ENCODE data around the gene ACAD10. TPM values are rescaled to one million over a fixed set of nuclear protein-coding genes. Genes with fewer than 3 reads are reported as not detected.
"Not testable (repeated sequence)": the region's sequence is repeated elsewhere in the genome, so short reads cannot be mapped to it uniquely, and the experiment has no call there.

The ACAD10 gene
- total RNA-seq, 1 donor from 2014 or later: 45.1 TPM

- no peak overlapping the region for H3K27ac Mint-ChIP-seq
These were observed 46.9 kb downstream of the ACAD10 start for GRCh38 chr12:111732786-111733185.

GRCh38 chr12:111733340-111733915 lies 47.6 kb downstream of the ACAD10 start:
- H3K27me3 Mint-ChIP-seq: no peaks in the 10 kb centered on the region
- peaks cover 60% of the 10 kb centered on the region for H3K36me3 Mint-ChIP-seq (ENCODE audit: low read depth)
- H3K27ac Mint-ChIP-seq: no peak overlapping the region
- TF ChIP-seq, protein P1, sequence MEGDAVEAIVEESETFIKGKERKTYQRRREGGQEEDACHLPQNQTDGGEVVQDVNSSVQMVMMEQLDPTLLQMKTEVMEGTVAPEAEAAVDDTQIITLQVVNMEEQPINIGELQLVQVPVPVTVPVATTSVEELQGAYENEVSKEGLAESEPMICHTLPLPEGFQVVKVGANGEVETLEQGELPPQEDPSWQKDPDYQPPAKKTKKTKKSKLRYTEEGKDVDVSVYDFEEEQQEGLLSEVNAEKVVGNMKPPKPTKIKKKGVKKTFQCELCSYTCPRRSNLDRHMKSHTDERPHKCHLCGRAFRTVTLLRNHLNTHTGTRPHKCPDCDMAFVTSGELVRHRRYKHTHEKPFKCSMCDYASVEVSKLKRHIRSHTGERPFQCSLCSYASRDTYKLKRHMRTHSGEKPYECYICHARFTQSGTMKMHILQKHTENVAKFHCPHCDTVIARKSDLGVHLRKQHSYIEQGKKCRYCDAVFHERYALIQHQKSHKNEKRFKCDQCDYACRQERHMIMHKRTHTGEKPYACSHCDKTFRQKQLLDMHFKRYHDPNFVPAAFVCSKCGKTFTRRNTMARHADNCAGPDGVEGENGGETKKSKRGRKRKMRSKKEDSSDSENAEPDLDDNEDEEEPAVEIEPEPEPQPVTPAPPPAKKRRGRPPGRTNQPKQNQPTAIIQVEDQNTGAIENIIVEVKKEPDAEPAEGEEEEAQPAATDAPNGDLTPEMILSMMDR (IDR thresholded peaks at IDR 0.05): no peak
- no peak overlapping the region for H3K4me3 Mint-ChIP-seq
- H3K9me3 Mint-ChIP-seq: no peaks in the 10 kb centered on the region
- intact Hi-C loops (cut with micrococcal nuclease): no loop called here
- CTCF ChIA-PET: no interaction called here
- DNase-seq (no peak), ATAC-seq (ENCODE audit: low read depth) (no peak)
- H3K4me1 Mint-ChIP-seq: peaks cover 11% of the 10 kb centered on the region
- POLR2A ChIA-PET: no interaction called here

More at GRCh38 chr12:111732786-111733185, 46.9 kb downstream of the ACAD10 start:
- ATAC-seq (ENCODE audit: low read depth) (no peak), DNase-seq (no peak)
- Mint-ChIP-seq H3K4me3 (no peak overlapping the region), H3K9me3 (no peaks in the 10 kb centered on the region), H3K36me3 (ENCODE audit: low read depth) (peaks cover 61% of the 10 kb centered on the region), H3K27me3 (no peaks in the 10 kb centered on the region), H3K4me1 (peaks cover 11% of the 10 kb centered on the region)
- CTCF ChIA-PET: no interaction called here
- intact Hi-C loops (cut with micrococcal nuclease): no loop called here
- POLR2A ChIA-PET: no interaction called here
- TF ChIP-seq, protein P1 (IDR thresholded peaks at IDR 0.05): no peak

DNA sequence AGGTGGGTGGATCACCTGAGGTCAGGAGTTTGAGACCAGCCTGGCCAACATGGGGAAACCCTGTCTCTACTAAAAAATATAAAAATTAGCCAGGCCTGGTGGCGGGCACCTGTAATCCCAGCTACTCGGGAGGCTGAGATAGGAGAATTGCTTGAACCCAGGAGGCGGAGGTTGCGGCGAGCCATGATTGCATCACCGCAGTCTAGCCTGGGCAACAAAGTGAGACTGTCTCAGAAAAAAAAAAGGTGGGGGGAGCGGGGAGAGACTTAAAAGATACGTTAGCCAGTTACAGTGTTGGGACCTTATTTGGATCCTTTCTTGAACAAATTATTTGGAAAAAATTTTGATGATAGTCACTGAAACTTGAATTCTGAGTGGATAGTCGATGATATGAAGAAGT lies 53.7 kb downstream of the ACAD10 start:
- H3K27me3 Mint-ChIP-seq; H3K9me3 Mint-ChIP-seq; ATAC-seq (ENCODE audit: low read depth); POLR2A ChIA-PET; H3K4me1 Mint-ChIP-seq; DNase-seq; intact Hi-C loops (cut with micrococcal nuclease); CTCF ChIA-PET; H3K27ac Mint-ChIP-seq; H3K4me3 Mint-ChIP-seq: not testable (repeated sequence)
- H3K36me3 Mint-ChIP-seq (ENCODE audit: low read depth): peaks cover 36% of the 10 kb centered on the region

- CTCF ChIA-PET: interaction anchor here (1.0 kb wide), 1 partner anchor 12 kb away, joined by 3 read pairs; no protein-coding TSS in a partner anchor
These were observed 55.5 kb downstream of the ACAD10 start for GRCh38 chr12:111741235-111741812.

GRCh38 chr12:111745211-111745610 lies 59.4 kb downstream of the ACAD10 start:
- Mint-ChIP-seq H3K4me1 (no peaks in the 10 kb centered on the region), H3K27me3 (no peaks in the 10 kb centered on the region), H3K9me3 (no peaks in the 10 kb centered on the region), H3K36me3 (ENCODE audit: low read depth) (peaks cover 47% of the 10 kb centered on the region), H3K4me3 (no peak overlapping the region), H3K27ac (no peak overlapping the region)
- TF ChIP-seq, protein P1 (IDR thresholded peaks at IDR 0.05): no peak
- no peak for DNase-seq
- CTCF ChIA-PET: interaction anchor here (1.2 to 1.5 kb wide), 2 partner anchors 67 to 68 kb away, joined by 3 to 4 read pairs; no protein-coding TSS in a partner anchor
- no peak for ATAC-seq (ENCODE audit: low read depth)
- intact Hi-C loops (cut with micrococcal nuclease): no loop called here
- POLR2A ChIA-PET: interaction anchor here (1.3 kb wide), 1 partner anchor 19 kb away, joined by 3 read pairs; no protein-coding TSS in a partner anchor

More at GRCh38 chr12:111741235-111741812, 55.5 kb downstream of the ACAD10 start:
- Mint-ChIP-seq H3K36me3 (ENCODE audit: low read depth) (peaks cover 46% of the 10 kb centered on the region), H3K27me3 (no peaks in the 10 kb centered on the region), H3K9me3 (no peaks in the 10 kb centered on the region), H3K27ac (no peak overlapping the region), H3K4me1 (no peaks in the 10 kb centered on the region), H3K4me3 (no peak overlapping the region)
- ATAC-seq (ENCODE audit: low read depth) (no peak), DNase-seq (no peak)
- POLR2A ChIA-PET: interaction anchor here (0.6 to 0.7 kb wide), 2 partner anchors 13 to 534 kb away, joined by 4 to 5 read pairs; no protein-coding TSS in a partner anchor
- TF ChIP-seq, protein P1 (IDR thresholded peaks at IDR 0.05): no peak
- intact Hi-C loops (cut with micrococcal nuclease): no loop called here

Measured in activated B cell treated with CpG ODN at 0.5 μM for 24 hours (primary cell).